Activated T-cell treated with anti-CD3 and anti-CD28 coated beads, Interleukin-2, amount 50 U/mL, for 48 hours (primary cell): Measurements from ENCODE around the gene SAP30BP.

ENCODE experiments used
- DNase-seq, 2 experiments: peaks; one replicate each; pipeline ENCODE4 v3.0.0-alpha.2; 2020

SAP30BP gene

DNA sequence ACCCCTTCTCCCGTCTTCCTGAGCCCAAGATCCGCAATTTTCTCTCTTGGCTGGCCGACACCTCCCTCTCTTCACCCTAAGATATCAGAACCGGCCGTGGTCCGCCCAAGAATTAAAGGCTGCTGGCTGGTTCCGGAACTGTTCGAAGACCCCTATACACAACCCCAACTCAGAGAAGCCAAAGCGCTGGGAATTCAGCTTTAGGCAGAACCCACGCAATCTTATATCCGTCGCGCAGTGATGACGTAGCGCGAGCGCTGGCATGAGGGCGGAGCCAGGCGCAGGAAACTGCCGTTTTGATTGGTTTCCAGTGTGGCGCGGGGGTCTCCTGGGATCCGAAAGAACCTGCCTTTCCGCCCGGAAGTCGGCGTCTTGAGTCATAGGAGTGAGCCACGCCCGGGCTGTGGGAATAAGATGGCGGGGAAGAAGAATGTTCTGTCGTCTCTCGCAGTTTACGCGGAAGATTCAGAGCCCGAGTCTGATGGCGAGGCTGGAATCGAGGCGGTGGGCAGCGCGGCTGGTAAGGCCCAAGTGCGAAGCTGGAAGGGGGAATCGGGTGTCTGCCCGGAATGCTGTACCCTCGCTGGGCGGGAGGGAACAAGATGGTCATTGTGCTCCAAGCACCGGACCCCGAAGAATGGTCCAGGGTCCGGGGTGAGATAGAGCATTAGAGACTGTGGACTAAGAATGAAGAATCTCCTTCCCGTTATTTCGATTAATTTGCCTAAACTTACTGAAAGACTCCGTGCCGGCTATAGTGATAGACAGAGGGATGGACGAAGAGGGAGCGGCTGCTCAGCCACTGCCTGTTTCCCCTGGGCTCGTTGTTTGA is at the start of gene SAP30BP, which contains the start of gene RECQL5:
Gene SAP30BP, plus strand, starts transcription at position 380 of the 832 bp plus-strand sequence. Its CDS starts 35 bp downstream, at position 415.
Gene RECQL5, minus strand, starts transcription at position 196 of the 832 bp plus-strand sequence. CDS start 597 bp downstream, outside the sequence.
- DNase-seq = peak; percentile 99

DNA sequence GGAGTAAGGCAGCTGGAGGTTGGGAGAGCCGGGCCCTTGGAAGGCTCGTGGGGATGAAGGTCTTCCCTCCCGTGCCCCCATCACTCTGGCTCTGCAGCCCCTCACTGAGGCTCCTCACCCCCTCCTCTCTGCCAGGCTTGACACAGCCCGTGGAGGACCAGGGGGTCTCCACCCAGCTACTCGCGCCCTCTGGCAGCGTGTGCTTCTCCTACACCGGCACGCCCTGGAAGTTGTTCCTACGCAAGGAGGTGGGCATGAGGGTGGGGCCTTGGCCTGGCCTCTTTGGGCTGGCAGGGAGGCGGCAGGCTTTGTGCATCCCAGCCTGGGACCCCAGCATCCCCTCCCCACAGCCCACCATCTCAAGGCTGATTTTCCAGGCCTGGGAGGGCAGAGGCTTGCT is 49.5 kb upstream of the SAP30BP start:
- no peak for DNase-seq

DNA sequence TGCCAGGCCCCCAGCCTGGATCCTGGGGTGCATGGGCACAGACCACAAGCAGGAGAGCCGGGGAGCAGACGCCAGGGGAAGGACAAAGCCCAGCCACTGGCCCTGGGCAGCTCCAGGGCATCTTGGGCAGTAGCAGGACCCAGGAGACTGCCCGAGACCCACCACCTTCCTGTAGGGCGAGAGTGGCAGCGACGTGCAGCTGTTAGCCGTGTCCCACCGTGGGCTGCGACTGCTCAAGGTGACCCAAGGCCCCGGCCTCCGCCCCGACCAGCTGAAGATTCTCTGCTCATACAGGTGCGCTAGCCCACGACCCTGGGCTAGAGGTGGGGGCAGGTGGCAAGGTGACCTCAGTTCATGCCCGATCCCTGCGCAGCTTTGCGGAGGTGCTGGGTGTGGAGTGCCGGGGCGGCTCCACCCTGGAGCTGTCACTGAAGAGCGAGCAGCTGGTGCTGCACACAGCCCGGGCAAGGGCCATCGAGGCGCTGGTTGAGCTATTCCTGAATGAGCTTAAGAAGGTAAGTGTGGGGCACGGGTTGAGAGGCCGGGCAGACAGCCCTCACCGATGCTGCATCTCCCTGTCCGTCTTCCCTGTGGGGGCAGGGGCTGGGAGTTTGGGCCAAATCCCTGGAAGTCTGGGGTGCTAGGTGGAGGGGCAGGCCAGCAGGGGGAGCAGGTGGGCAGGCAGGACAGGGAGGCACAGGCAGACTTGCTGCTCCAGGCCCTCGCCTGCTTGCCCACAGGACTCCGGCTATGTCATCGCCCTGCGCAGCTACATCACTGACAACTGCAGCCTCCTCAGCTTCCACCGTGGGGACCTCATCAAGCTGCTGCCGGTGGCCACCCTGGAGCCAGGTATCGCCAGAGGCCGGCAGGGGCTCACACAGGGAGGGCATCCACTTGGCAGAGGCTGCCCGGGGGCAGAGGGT is 47.4 kb upstream of the SAP30BP start:
- peak; percentile 37 to 49 for DNase-seq

DNA sequence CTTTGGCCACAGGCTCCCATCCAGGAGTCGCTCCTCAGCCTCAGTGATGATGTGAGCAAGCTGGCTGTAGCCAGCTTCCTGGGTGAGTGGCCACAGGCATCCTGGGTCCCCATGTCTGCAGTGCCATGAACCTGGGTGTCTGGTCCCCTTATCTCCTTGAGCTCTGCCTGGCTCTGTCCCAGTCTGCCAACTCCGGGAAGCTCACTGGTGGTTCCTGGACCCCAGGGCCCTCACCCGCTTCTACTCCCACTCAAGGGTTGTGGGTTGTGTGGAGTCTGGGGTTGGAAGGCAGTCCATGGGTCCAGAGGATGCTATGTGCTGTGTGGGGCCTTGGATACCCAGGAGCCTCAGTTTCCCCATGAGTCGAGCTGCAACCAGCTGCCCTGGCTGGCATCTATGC is 45.6 kb upstream of the SAP30BP start:
- DNase-seq = no peak

DNA sequence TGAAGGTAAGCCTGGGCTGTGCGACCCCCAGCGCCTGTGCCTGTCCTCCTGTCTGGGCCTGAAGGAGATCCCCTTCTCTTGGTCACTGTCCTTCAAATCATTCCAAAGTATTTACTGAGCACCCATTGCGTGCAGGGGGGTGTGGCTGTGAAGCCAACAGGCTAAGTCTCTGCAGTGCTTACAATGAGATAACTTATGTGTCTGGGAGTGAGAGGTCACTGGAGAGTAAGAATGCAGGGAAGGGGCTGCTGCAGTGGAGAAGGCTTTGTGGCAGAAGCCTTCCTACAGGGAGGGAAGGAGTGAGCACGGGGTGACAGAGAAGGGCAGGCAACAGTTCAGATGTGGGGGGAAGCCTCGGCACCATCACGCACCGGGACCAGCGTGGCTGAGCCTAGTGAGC is 45.1 kb upstream of the SAP30BP start:
- no peak for DNase-seq

DNA sequence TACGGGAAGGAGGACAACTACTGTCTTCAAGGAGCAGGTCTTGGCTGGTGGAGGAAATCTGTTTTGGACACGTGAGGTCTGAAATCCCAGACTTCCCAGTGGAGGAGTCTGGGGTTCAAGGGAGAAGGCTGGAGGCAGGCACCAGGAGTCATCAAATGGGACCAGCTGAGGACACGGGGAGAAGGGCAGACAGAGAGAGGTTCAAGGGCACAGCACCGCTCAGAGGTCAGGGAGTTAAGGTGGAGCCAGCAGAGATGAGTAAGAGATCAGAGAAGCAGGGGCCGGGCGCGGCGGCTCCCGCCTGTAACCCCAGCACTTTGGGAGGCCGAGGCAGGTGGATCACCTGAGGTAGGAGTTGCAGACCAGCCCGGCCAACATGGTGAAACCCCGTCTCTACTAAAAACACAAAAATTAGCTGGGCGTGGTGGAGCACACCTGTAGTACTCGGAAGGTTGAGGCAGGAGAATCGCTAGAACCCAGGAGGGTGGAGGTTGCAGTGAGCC is 44.3 kb upstream of the SAP30BP start:
- no peak for DNase-seq

DNA sequence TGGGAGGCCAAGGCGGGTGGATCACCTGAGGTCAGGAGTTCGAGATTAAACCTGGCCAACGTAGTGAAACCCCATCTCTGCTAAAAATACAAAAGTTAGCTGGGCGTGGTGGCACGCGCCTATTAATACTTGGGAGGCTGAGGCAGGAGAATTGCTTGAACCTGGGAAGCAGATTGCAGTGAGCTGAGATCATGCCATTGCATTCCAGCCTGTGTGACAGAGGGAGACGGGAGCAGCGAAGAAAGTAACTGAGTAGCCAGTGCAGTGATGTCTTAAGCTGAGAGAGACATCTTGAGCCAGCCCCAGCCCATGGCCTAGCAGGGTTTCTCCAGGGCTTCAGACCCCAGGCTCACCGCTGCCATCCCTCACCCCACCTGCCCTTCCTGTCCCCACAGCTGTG is 43.8 kb upstream of the SAP30BP start:
- DNase-seq = no peak

DNA sequence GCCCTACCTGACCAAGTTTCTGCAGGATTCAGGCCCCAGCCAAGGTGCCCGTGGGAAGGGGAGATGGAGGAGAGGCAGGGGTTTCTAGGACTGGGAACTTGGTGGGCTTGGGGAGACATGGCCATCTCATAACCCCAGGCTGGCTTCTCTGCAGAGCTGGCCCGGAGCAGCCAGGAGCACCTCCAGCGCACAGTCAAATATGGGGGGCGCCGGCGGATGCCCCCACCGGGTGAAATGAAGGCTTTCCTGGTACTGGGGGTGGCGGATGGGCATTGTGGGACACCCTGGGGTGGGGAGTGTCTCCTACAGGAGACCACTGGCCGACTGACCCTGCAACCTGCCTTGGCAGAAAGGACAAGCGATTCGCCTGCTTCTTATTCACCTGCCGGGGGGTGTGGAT is 43.1 kb upstream of the SAP30BP start:
- no peak for DNase-seq

DNA sequence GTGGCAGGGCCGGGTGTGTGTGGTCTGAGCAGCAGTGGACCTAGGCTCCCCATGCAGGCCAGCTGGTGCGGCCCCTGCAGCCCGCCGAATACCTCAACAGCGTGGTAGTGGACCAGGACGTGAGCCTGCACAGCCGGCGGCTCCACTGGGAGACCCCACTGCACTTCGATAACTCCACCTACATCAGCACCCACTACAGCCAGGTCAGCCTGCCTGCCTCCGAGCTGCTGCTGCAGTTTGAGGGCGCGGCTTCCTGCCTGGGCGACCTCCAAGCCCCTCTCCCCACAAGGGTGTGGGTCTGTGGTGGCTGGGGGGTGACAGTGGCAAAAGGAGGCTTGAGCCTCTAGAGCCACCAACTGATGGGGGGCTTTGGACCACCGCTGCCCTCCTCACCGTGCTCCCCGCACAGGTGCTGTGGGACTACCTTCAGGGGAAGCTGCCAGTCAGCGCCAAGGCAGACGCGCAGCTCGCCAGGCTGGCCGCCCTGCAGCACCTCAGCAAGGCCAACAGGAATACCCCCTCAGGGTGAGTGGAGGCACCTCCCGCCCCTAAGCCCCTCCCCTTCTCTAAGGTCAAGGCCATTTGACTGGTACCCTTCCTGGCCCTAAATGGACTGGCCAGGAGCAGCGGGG is 42.3 kb upstream of the SAP30BP start:
- no peak for DNase-seq

DNA sequence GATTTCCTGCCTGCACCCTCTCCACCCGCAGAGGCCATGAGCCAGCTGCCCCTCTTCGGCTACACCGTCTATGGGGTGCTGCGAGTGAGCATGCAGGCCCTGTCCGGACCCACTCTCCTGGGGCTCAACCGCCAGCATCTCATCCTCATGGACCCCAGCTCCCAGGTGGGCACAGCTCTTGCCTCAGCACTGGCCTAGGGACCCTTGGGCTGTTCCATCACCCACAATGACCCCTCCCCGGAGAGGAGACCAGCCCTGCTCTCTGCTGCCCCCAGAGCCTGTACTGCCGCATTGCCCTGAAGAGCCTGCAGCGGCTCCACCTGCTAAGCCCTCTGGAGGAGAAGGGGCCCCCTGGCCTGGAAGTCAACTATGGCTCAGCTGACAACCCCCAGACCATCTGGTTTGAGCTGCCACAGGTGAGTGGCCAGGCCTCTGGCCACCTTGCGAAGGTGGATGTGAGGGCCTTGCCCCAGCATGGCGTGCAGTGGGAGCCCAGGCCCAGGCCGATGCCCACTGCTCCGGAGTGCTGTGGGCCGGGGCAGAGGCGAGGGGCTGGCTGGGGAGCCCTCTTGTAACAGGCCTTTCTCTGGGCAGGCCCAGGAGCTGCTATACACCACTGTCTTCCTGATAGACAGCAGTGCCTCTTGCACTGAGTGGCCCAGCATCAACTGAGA is 41.2 kb upstream of the SAP30BP start:
- peak; percentile 27 to 48 for DNase-seq

DNA sequence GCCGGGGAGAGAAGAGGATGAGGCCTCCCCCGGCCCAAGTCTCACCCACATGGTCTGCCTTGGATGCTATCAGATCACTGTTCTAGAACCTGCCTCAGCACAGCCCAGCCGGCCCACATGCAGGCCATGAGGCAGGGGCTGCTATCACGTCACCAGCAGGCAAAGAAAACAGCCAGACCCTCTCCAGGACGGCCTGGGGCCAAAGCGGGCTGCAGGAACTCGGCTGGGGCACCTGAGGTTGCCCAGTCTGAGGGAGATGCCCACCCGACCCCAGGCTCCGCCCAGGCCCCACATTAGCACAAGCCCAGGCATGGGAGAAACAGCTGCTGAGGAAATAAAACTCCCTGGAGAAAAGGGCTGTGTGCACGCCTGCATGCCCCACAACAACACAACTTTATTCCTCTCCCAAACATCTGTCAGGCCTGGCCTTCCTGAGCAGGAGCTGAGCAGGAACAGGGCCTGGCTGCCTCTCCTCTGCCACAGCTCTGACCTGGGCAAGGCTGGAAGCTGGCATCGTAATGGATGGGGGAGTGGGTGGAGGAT is 40.6 kb upstream of the SAP30BP start:
- no peak for DNase-seq

DNA sequence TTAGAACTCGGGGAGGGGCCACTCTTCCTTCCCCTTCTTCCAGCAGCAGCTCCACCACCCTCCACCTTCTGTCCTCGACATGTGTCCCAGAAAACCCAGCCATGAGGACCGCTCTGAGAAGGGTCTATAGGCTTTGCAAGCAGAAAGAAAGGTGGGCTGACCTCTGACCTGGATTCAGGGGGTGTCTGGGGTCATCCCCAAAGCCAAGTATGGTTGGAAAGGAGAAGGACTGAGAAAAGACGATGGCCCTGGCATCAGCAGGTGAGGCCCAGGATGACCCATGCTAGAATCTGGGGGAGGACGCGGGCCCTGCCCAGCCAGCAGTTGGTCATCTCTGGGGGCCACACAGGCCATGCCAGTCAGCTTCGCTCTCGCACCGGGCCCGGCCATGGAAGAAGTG is 40.0 kb upstream of the SAP30BP start:
- DNase-seq = no peak

DNA sequence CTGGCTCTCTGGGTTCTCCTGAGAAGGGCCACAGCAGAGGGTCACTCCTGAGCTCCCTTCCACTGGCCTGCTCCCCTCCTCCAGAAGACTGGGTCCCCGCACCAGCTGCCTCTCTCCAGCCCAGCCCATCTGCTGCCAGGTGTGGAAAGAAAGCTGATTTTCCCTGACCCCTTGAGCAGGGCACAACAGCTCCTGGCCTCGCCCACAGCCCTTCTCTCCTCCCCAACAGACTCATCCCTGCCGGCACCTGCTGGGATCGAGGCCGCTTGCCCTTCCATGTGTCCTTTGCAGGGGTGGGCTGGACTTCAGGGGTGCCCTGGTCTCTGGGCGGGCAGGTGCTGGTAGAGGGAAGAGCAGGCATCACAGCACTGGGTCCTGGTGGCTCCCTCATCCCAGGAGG is 38.7 kb upstream of the SAP30BP start:
- DNase-seq = no peak

DNA sequence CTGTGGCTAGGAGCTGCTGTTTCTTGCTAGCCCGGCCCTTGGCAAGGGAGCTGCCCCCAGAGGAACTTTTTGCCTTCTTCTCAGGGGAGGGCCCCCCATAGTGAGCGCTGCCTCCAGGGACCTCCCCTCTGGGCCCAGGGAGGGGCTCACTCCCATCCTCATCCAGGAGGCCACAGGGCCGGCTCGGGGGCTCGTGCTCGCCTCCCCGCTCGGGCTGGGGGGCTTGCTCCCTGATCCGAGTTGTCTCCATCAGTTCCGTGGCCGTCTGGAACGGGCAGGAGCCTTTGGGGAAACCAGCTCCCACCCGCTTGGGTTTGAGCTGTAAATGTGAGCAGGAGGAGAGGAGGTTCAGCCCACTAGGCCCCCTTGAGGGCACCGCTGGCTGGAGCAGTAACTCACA is 38.0 kb upstream of the SAP30BP start:
- no peak for DNase-seq

DNA sequence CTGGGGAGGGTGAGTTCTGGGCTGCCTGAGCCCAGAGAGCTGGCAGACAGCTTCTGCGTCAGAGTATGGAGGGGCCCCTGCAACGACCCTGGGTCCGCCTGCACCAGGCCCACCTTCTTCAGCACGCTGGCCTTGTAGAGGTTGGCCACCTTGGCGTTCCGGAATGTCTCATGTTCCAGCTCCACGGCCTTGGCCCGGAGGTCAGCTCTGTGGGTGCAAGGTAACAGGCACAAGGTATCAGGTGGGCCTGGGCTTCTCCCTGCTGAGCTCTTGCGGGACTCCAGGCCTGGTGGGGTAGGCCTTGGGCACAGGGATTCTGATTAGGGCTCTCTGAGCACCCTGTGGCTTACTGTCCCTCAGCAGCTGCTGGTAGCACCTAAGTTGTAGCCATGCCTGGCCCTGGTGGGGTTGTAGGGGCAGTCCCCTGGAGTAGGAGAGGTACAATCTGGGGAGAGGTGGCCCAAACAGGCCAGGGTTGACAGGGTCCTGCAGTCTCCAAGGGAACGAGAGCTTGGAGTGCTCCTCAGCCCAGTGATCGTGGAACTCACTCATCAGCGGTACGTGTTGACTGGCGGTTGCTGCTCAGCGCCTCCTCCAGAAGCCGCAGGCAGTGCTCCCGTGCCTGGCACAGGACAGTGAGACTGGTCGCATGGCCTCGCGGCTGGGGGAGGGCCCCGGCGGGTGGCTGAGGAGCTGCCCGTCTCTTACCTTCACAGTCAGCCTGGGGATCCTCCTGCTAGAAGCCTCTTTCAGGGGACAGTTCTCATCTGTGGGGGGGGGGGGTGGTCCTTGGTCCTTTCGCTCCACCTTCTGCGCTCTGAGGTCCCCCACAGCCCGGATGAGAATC is 36.8 kb upstream of the SAP30BP start:
- DNase-seq = no peak

DNA sequence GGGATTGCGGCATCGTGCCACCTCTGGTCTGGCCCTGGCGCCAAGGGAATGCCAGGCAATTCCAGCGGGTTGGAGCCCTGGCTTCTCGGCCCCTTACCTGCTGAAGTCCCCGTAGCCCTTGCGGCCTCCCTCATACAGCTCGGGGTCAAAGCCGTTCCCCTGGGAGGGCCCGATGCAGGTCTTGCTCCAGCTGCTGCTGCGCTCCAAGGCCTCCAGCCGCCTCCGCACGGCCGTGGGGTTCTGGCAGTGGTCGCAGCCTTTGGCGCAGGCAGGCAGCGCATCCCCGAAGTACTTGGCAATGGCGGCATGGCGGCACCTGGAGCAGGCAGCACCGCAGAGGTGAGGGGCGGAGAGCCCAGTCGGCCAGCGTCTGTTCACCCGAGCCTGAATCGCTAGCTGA is 35.8 kb upstream of the SAP30BP start:
- no peak for DNase-seq

DNA sequence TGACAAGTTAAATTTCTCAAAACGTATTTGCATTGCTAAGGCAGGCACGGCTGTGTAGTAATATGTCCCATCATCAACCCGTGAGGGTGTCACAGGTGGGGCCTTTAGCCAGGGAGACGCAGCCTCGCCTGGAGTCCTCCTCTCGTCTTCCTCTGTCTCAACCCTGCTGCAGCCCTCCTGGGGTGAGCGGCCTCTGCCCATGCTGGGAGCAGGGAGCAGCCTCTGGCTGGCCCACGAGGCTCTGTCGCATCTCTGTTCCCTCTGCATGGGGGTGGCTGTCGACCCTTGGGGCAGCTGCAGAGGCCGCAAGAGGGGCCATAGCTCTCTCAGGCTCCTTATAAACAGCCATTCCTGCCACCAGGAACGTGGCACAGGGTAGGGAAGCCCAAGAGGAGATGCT is 34.7 kb upstream of the SAP30BP start:
- DNase-seq = no peak

DNA sequence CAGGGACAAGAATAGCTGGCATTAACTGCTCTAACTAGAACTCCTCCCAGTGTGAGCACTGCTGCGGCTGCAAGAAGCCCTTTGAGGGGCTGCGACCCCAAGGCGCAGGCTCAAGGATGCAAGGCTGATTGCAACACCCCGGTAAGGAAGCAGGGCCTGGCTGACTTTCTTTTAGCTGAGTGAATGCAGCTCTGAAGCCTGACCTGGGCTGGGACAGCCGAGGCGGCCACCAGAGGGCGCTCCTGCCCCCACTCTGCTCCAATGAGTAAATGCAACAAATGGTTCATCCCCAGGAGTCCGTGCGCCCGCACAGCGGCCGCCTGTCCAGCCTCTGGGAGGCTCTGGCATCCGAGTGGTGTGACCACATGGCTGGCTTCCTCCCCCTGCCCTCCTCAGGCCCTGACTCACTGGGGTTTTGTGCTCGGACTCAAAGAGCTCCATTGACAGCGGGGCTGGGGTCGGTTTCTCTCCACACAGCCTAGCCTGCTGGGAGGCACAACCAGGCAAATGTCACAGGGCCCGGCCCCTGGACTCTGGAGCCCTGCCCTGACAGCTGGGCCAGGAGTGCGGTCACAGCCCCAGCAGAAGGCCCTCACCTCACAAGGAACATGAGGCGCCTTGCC is 34.2 kb upstream of the SAP30BP start, which contains the start of gene SMIM5:
Gene SMIM5, plus strand, starts transcription at position 572 of the 623 bp plus-strand sequence. CDS start 6,768 bp downstream, outside the sequence.
- peak; percentile 88 to 90 for DNase-seq

DNA sequence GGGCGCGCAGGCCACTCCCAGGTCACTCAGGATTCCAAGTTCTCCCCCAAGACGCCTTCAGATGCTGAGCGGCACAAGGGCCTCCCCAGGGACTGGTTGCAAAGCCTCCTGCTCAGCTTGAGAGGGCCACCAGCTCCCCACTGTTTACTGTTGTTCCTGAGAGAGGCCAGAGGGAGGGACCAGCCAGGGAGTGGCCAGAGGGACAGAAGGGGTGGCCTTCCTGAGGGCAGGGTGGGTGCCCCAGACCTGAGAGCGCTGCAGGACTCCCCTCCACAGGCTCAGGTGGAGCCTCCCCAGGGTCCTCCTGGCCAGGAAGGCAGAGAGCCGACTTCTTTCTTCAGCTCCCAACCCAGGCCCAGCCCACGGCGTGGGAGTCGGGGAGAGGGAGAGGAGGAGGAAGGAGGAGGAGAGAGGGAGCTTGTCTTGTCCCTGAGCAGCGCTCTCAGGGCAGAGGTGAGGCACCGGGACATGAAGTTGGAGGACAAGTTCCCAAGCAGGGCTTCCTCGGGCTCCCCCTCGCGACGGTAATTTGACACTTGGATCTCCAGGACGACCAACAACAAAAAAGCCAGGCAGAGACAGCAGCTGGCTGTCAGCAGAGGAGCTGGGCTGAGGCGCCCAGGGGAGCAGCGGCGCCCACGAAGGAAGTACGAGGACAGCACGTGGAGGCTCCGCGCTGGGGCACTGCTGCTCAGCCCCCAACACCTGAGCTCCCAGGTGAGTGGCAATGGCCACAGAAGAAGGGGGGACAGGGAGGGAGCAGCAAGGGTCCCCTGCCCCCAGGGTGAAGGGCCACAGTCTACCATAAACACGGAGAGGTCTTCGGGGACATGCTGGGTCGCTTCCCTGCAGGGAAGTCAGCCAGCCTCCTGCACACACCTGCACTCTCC is 33.4 kb upstream of the SAP30BP start:
- DNase-seq = peak; percentile 64 to 66

DNA sequence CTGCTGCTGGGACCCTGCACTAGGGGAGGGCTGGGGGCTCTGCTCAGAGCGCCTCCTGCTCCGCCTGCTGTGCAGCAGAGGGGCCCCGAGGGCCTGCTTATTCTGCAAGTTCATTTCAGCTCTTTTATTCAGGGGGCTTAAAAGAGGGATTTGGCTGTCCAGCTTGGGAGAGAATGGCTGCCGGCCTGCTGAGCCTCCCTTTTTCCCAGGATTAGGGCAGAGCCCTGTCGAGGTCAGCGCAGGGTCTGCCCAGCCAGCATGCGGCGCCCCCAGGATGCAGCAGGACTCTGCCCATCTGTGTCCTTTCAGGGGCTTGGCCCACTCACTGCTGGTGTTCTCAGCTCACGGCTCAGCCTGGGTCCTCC is 32.8 kb upstream of the SAP30BP start:
- no peak for DNase-seq
